Measurements from ENCODE around the gene CSTB. TPM values are rescaled to one million over a fixed set of nuclear protein-coding genes. Genes with fewer than 3 reads are reported as not detected.

CSTB gene
- polyA plus RNA-seq, 1 experiment = 58.2 TPM

GRCh38 chr21:43794311-43794710, 18.2 kb upstream of the CSTB start:
- ChIA-PET CTCF (no interaction called here), POLR2A (no interaction called here)
- DNase-seq (ENCODE audit: low read depth) = no peak
- no peak for TF ChIP-seq CTCF (IDR thresholded peaks at IDR 0.05; ENCODE audit: insufficient read depth, low read depth, low read length)
- H3K27me3 ChIP-seq (ENCODE audit: control insufficient read depth, insufficient read depth, low read length) = no peaks in the 10 kb centered on the region
- no peak overlapping the region for H3K4me3 ChIP-seq (ENCODE audit: low read depth, low read length)
- H3K36me3 ChIP-seq (ENCODE audit: control insufficient read depth, insufficient read depth, low read length) = peaks cover 62% of the 10 kb centered on the region

- no peak overlapping the region for H3K4me3 ChIP-seq (ENCODE audit: low read depth, low read length)
- H3K27me3 ChIP-seq (ENCODE audit: control insufficient read depth, insufficient read depth, low read length) = no peaks in the 10 kb centered on the region
- DNase-seq (ENCODE audit: low read depth) = no peak
- no peak for TF ChIP-seq CTCF (IDR thresholded peaks at IDR 0.05; ENCODE audit: insufficient read depth, low read depth, low read length)
- peaks cover 52% of the 10 kb centered on the region for H3K36me3 ChIP-seq (ENCODE audit: control insufficient read depth, insufficient read depth, low read length)
- ChIA-PET CTCF (no interaction called here), POLR2A (no interaction called here)
These were observed 17.1 kb upstream of the CSTB start for GRCh38 chr21:43793243-43793642.

- CTCF ChIA-PET = no interaction called here
- TF ChIP-seq CTCF (IDR thresholded peaks at IDR 0.05; ENCODE audit: insufficient read depth, low read depth, low read length) = no peak
- POLR2A ChIA-PET = no interaction called here
- Histone ChIP-seq H3K27me3 (ENCODE audit: control insufficient read depth, insufficient read depth, low read length) (no peaks in the 10 kb centered on the region), H3K36me3 (ENCODE audit: control insufficient read depth, insufficient read depth, low read length) (peaks cover 44% of the 10 kb centered on the region), H3K4me3 (ENCODE audit: low read depth, low read length) (no peak overlapping the region)
- no peak for DNase-seq (ENCODE audit: low read depth)
These were observed 16.3 kb upstream of the CSTB start for GRCh38 chr21:43792406-43792805.

- peaks cover 29% of the 10 kb centered on the region for H3K36me3 ChIP-seq (ENCODE audit: control insufficient read depth, insufficient read depth, low read length)
- peak overlapping the region; percentile 77 for H3K4me3 ChIP-seq (ENCODE audit: low read depth, low read length)
- POLR2A ChIA-PET = no interaction called here
- DNase-seq (ENCODE audit: low read depth) = no peak
- CTCF ChIA-PET = interaction anchor here (0.7 to 1.7 kb wide), 8 partner anchors 10 to 194 kb away, joined by 3 to 7 read pairs (median 3); no protein-coding TSS in a partner anchor
- TF ChIP-seq CTCF (IDR thresholded peaks at IDR 0.05; ENCODE audit: insufficient read depth, low read depth, low read length) = no peak
- H3K27me3 ChIP-seq (ENCODE audit: control insufficient read depth, insufficient read depth, low read length) = no peaks in the 10 kb centered on the region
These were observed 14.0 kb upstream of the CSTB start for GRCh38 chr21:43790010-43790524.

- peak; percentile 47 for TF ChIP-seq CTCF (IDR thresholded peaks at IDR 0.05; ENCODE audit: insufficient read depth, low read depth, low read length)
- CTCF ChIA-PET = interaction anchor here (0.6 to 1.7 kb wide), 16 partner anchors 9 to 216 kb away, joined by 3 to 7 read pairs (median 3); no protein-coding TSS in a partner anchor
These were observed 13.3 kb upstream of the CSTB start, which contains the start of gene RRP1 for GRCh38 chr21:43789276-43790009. TSS of gene RRP1 (plus strand) at chr21:43789577. CDS start at chr21:43789630, 53 bp downstream.

More at GRCh38 chr21:43789276-43790009, 13.3 kb upstream of the CSTB start, which contains the start of gene RRP1:
- Histone ChIP-seq H3K36me3 (ENCODE audit: control insufficient read depth, insufficient read depth, low read length) (peaks cover 23% of the 10 kb centered on the region), H3K27me3 (ENCODE audit: control insufficient read depth, insufficient read depth, low read length) (no peaks in the 10 kb centered on the region), H3K4me3 (ENCODE audit: low read depth, low read length) (peak within 1 kb of the TSS; percentile 80)
- POLR2A ChIA-PET = no interaction called here
- DNase-seq (ENCODE audit: low read depth) = peak; percentile 29
